GM19240 (cell line): Measurements from ENCODE around the gene RTEL1.
"Not testable (repeated sequence)": the region's sequence is repeated elsewhere in the genome, so short reads cannot be mapped to it uniquely, and the experiment has no call there.

Experiments used
- DNase-seq: peaks from one replicate; pipeline ENCODE4 v3.0.0; 2011; ENCODE audit warnings: low spot score; ENCODE audit not compliant: insufficient read length

The RTEL1 gene

GRCh38 chr20:63627129-63627750, 30.9 kb upstream of the RTEL1 start:
- peak; percentile 97 for DNase-seq

- DNase-seq = no peak
Measured at GRCh38 chr20:63627751-63628245, 30.3 kb upstream of the RTEL1 start.

- DNase-seq = no peak
Measured at GRCh38 chr20:63628246-63628975, 29.7 kb upstream of the RTEL1 start.

GRCh38 chr20:63630956-63631355, 27.2 kb upstream of the RTEL1 start:
- not testable (repeated sequence) for DNase-seq

GRCh38 chr20:63631426-63631825, 26.7 kb upstream of the RTEL1 start:
- not testable (repeated sequence) for DNase-seq

- no peak for DNase-seq
Measured at GRCh38 chr20:63633732-63634131, 24.4 kb upstream of the RTEL1 start.

GRCh38 chr20:63635431-63636141, 22.5 kb upstream of the RTEL1 start:
- DNase-seq = no peak

- DNase-seq = no peak
Measured at GRCh38 chr20:63636752-63637628, 21.1 kb upstream of the RTEL1 start.

GRCh38 chr20:63639093-63639975, 18.8 kb upstream of the RTEL1 start:
- no peak for DNase-seq

GRCh38 chr20:63640086-63640485, 18.0 kb upstream of the RTEL1 start:
- no peak for DNase-seq

- DNase-seq = not testable (repeated sequence)
Measured at GRCh38 chr20:63640686-63641085, 17.4 kb upstream of the RTEL1 start.

- no peak for DNase-seq
Measured at GRCh38 chr20:63641146-63641791, 16.8 kb upstream of the RTEL1 start.

GRCh38 chr20:63641792-63642523, 16.2 kb upstream of the RTEL1 start:
- DNase-seq = peak; percentile 81

- DNase-seq = no peak
Measured at GRCh38 chr20:63642527-63643247, 15.4 kb upstream of the RTEL1 start.

GRCh38 chr20:63643499-63643898, 14.6 kb upstream of the RTEL1 start:
- DNase-seq = no peak

GRCh38 chr20:63643946-63644345, 14.2 kb upstream of the RTEL1 start:
- no peak for DNase-seq

- no peak for DNase-seq
Measured at GRCh38 chr20:63645218-63645617, 12.9 kb upstream of the RTEL1 start.

GRCh38 chr20:63648190-63648589, 9.9 kb upstream of the RTEL1 start:
- DNase-seq = no peak
